Neuronal stem cell (in vitro differentiated cells): ENCODE data around the gene CCDC106.

ENCODE experiments used
- DNase-seq: peaks from one replicate; pipeline ENCODE4 v3.0.0-alpha.2; 2013; ENCODE audit warnings: low spot score
- H2AFZ ChIP-seq: one replicate; pipeline ENCODE4 v1.6.1; 2013; ENCODE audit warnings: mild to moderate bottlenecking, low read length, inconsistent platforms
- H2AK5ac ChIP-seq: 2 replicates; pipeline ENCODE4 v1.6.1; 2013; ENCODE audit warnings: low read depth, mild to moderate bottlenecking, inconsistent platforms, low read length, moderate library complexity, mixed read lengths
- H2BK120ac ChIP-seq: 2 replicates; pipeline ENCODE4 v1.6.1; 2013; ENCODE audit warnings: low read depth, mild to moderate bottlenecking, inconsistent platforms, low read length, moderate library complexity, mixed read lengths
- H2BK12ac ChIP-seq: one replicate; pipeline ENCODE4 v1.6.1; 2013; ENCODE audit warnings: low read length, inconsistent platforms
- H2BK15ac ChIP-seq: 2 replicates; pipeline ENCODE4 v1.6.1; 2013; ENCODE audit warnings: mild to moderate bottlenecking, low read length, inconsistent platforms, mixed read lengths
- H2BK5ac ChIP-seq: one replicate; pipeline ENCODE4 v1.6.1; 2013; ENCODE audit warnings: inconsistent platforms, mild to moderate bottlenecking, low read length, moderate library complexity
- H3K14ac ChIP-seq: one replicate; pipeline ENCODE4 v1.6.1; 2013; ENCODE audit warnings: low read length, inconsistent platforms
- H3K18ac ChIP-seq: 2 replicates; pipeline ENCODE4 v1.6.1; 2013; ENCODE audit warnings: low read length, inconsistent platforms
- H3K23ac ChIP-seq: 2 replicates; pipeline ENCODE4 v1.6.1; 2013; ENCODE audit warnings: low read depth, mild to moderate bottlenecking, mixed read lengths, low read length, inconsistent platforms; ENCODE audit not compliant: poor library complexity
- H3K27ac ChIP-seq: replicated peaks from 3 replicates; pipeline ENCODE4 v1.5.1; 2013; ENCODE audit warnings: low read length, inconsistent platforms
- H3K27me3 ChIP-seq, 3 experiments: 2 replicates each; pipeline ENCODE4 v1.6.1; 2013; ENCODE audit warnings: low read length in 3 of 3, mild to moderate bottlenecking in 2 of 3, inconsistent platforms in 1 of 3, low read depth in 1 of 3, mixed read lengths in 1 of 3, moderate library complexity in 1 of 3; ENCODE audit not compliant: control insufficient read depth in 3 of 3, insufficient read depth in 3 of 3
- H3K36me3 ChIP-seq, 2 donors: replicated peaks in 1 of 2; 2 replicates each; pipeline ENCODE4 v1.6.1; 2013; ENCODE audit warnings: low read length in 2 of 2; ENCODE audit not compliant: control insufficient read depth in 2 of 2, insufficient read depth in 2 of 2
- H3K4ac ChIP-seq: 2 replicates; pipeline ENCODE4 v1.6.1; 2013; ENCODE audit warnings: inconsistent platforms, mild to moderate bottlenecking, low read length, moderate library complexity
- H3K4me1 ChIP-seq, 2 donors: 1 replicate in 1 of 2; 2 replicates in 1 of 2; pipeline ENCODE4 v1.6.1; 2013; ENCODE audit warnings: low read length in 2 of 2, low read depth in 1 of 2; ENCODE audit not compliant: control insufficient read depth in 2 of 2, insufficient read depth in 1 of 2
- H3K4me2 ChIP-seq: one replicate; pipeline ENCODE4 v1.6.1; 2013; ENCODE audit warnings: mild to moderate bottlenecking, low read length, inconsistent platforms; ENCODE audit not compliant: insufficient read depth, poor library complexity, severe bottlenecking
- H3K4me3 ChIP-seq, 2 donors: 2 replicates each; pipeline ENCODE4 v1.5.1; 2013; ENCODE audit warnings: low read length in 2 of 2, mild to moderate bottlenecking in 2 of 2, inconsistent platforms in 1 of 2, moderate library complexity in 1 of 2
- H3K79me1 ChIP-seq: one replicate; pipeline ENCODE4 v1.6.1; 2013; ENCODE audit warnings: low read depth, mild to moderate bottlenecking, inconsistent platforms, low read length, moderate library complexity
- H3K9ac ChIP-seq: one replicate; pipeline ENCODE4 v1.6.1; 2013; ENCODE audit warnings: mild to moderate bottlenecking, low read depth, low read length, inconsistent platforms; ENCODE audit not compliant: poor library complexity
- H3K9me3 ChIP-seq, 2 donors: replicated peaks in 1 of 2; 2 replicates each; pipeline versions ENCODE3 to v1.6.1; 2013; ENCODE audit warnings: low read length in 2 of 2, mild to moderate bottlenecking in 2 of 2, inconsistent platforms in 1 of 2, low read depth in 1 of 2, mixed read lengths in 1 of 2, moderate library complexity in 1 of 2; ENCODE audit not compliant: control insufficient read depth in 2 of 2, insufficient read depth in 1 of 2
- H4K8ac ChIP-seq: one replicate; pipeline ENCODE4 v1.6.1; 2013; ENCODE audit warnings: low read depth, mild to moderate bottlenecking, inconsistent platforms, low read length, moderate library complexity
- H4K91ac ChIP-seq: one replicate; pipeline ENCODE4 v1.6.1; 2013; ENCODE audit warnings: low read length, low read depth, mild to moderate bottlenecking, inconsistent platforms; ENCODE audit not compliant: poor library complexity
- WGBS, 2 donors: extraction: QIAGEN DNeasy Blood & Tissue Kit; methylation state at CpG; one replicate each; pipeline ENCODE4 v1.1.7; 2013; ENCODE audit warnings: missing lambda C conversion rate in 2 of 2, mixed read lengths in 1 of 2; ENCODE audit not compliant: insufficient read length in 2 of 2, insufficient replicate concordance in 1 of 2; ENCODE audit errors: extremely low coverage in 2 of 2; 5-methylcytosine and 5-hydroxymethylcytosine counted together

CCDC106 gene

GRCh38 chr19:55643887-55644176 is 4.2 kb upstream of the CCDC106 start:
- Histone ChIP-seq H3K23ac (peak overlapping the region; percentile 8), H3K9ac (peak overlapping the region; percentile 86), H2BK12ac (no peak overlapping the region), H3K27me3 (no peaks in the 10 kb centered on the region), H2AFZ (peak overlapping the region; percentile 64), H2BK15ac (no peak overlapping the region), H3K4me3 (peak overlapping the region; percentile 84 to 94), H3K9me3 (no peaks in the 10 kb centered on the region), H3K4me2 (peak overlapping the region; percentile 89), H2BK5ac (peak overlapping the region; percentile 84), H3K36me3 (peaks cover 17 to 20% of the 10 kb centered on the region in 2 donors), H3K27ac (no peak overlapping the region), H3K18ac (peak overlapping the region; percentile 76), H3K4ac (peak overlapping the region; percentile 3), H4K91ac (no peak overlapping the region), H4K8ac (no peak overlapping the region), H3K79me1 (peaks cover 35% of the 10 kb centered on the region), H2BK120ac (no peak overlapping the region), H3K4me1 (peaks cover 25 to 31% of the 10 kb centered on the region in 2 donors), H3K14ac (peak overlapping the region; percentile 89), H2AK5ac (peak overlapping the region; percentile 95)
- no peak for DNase-seq
- no CpG with 5 or more reads among the region's 15 CpGs for WGBS, 2 donors

- H3K27me3 ChIP-seq: no peaks in the 10 kb centered on the region
Measured at GRCh38 chr19:55644191-55644833, 3.7 kb upstream of the CCDC106 start.

GRCh38 chr19:55644842-55645511 is 3.0 kb upstream of the CCDC106 start:
- no peak overlapping the region for H4K91ac ChIP-seq
- no peak overlapping the region for H2BK15ac ChIP-seq
- peak overlapping the region; percentile 56 for H2AK5ac ChIP-seq
- no peak overlapping the region for H2BK120ac ChIP-seq
- H3K9ac ChIP-seq: no peak overlapping the region
- peak overlapping the region in 1 of 2 donors; percentile 94 for H3K4me3 ChIP-seq
- WGBS, 2 donors: no CpG with 5 or more reads among the region's 28 CpGs
- no peak overlapping the region for H3K27ac ChIP-seq
- H2BK12ac ChIP-seq: peak overlapping the region; percentile 58
- H3K23ac ChIP-seq: peak overlapping the region; percentile 85
- H3K4me1 ChIP-seq: peaks cover 25 to 31% of the 10 kb centered on the region in 2 donors
- H3K14ac ChIP-seq: no peak overlapping the region
- no peak overlapping the region for H2AFZ ChIP-seq
- no peak overlapping the region for H2BK5ac ChIP-seq
- H3K79me1 ChIP-seq: peaks cover 36% of the 10 kb centered on the region
- no peaks in the 10 kb centered on the region for H3K27me3 ChIP-seq
- H3K9me3 ChIP-seq: no peaks in the 10 kb centered on the region
- no peak overlapping the region for H3K4me2 ChIP-seq
- no peak overlapping the region for H4K8ac ChIP-seq
- H3K4ac ChIP-seq: no peak overlapping the region
- no peak for DNase-seq
- H3K36me3 ChIP-seq: peaks cover 21 to 23% of the 10 kb centered on the region in 2 donors
- no peak overlapping the region for H3K18ac ChIP-seq

More at GRCh38 chr19:55644191-55644833, 3.7 kb upstream of the CCDC106 start:
- no peak overlapping the region for H3K18ac ChIP-seq
- H3K36me3 ChIP-seq: peaks cover 18 to 20% of the 10 kb centered on the region in 2 donors
- H3K23ac ChIP-seq: peak overlapping the region; percentile 17
- no peak for DNase-seq
- peak overlapping the region; percentile 84 to 94 for H3K4me3 ChIP-seq
- no peak overlapping the region for H4K91ac ChIP-seq
- no peak overlapping the region for H2BK15ac ChIP-seq
- H3K14ac ChIP-seq: no peak overlapping the region
- no peak overlapping the region for H3K27ac ChIP-seq
- H4K8ac ChIP-seq: no peak overlapping the region
- H3K4me2 ChIP-seq: peak overlapping the region; percentile 89
- H3K4ac ChIP-seq: no peak overlapping the region
- H2BK12ac ChIP-seq: no peak overlapping the region
- peak overlapping the region; percentile 86 for H3K9ac ChIP-seq
- H2BK5ac ChIP-seq: peak overlapping the region; percentile 84
- H3K4me1 ChIP-seq: peaks cover 26 to 33% of the 10 kb centered on the region in 2 donors
- H3K79me1 ChIP-seq: peaks cover 38% of the 10 kb centered on the region
- H2AFZ ChIP-seq: peak overlapping the region; percentile 64
- no peak overlapping the region for H2BK120ac ChIP-seq
- WGBS, 2 donors: no CpG with 5 or more reads among the region's 12 CpGs
- peak overlapping the region; percentile 95 for H2AK5ac ChIP-seq
- no peaks in the 10 kb centered on the region for H3K9me3 ChIP-seq

GRCh38 chr19:55645512-55645881 is 2.5 kb upstream of the CCDC106 start:
- no peak overlapping the region for H2BK120ac ChIP-seq
- H3K79me1 ChIP-seq: peaks cover 35% of the 10 kb centered on the region
- H3K9me3 ChIP-seq: no peaks in the 10 kb centered on the region
- no peak overlapping the region for H3K14ac ChIP-seq
- DNase-seq: no peak
- no peak overlapping the region for H3K18ac ChIP-seq
- H2AK5ac ChIP-seq: no peak overlapping the region
- peak overlapping the region; percentile 85 for H3K23ac ChIP-seq
- H3K27me3 ChIP-seq: no peaks in the 10 kb centered on the region
- no peak overlapping the region for H2BK15ac ChIP-seq
- peaks cover 20 to 27% of the 10 kb centered on the region in 2 donors for H3K4me1 ChIP-seq
- peaks cover 24 to 28% of the 10 kb centered on the region in 2 donors for H3K36me3 ChIP-seq
- no CpG with 5 or more reads among the region's 5 CpGs for WGBS, 2 donors
- no peak overlapping the region for H3K9ac ChIP-seq
- H2BK5ac ChIP-seq: no peak overlapping the region
- no peak overlapping the region for H3K4me2 ChIP-seq
- peak overlapping the region in 1 of 2 donors; percentile 94 for H3K4me3 ChIP-seq
- H2BK12ac ChIP-seq: no peak overlapping the region
- H2AFZ ChIP-seq: no peak overlapping the region
- H4K91ac ChIP-seq: no peak overlapping the region
- H4K8ac ChIP-seq: no peak overlapping the region
- H3K27ac ChIP-seq: no peak overlapping the region
- no peak overlapping the region for H3K4ac ChIP-seq
